ENCODE measurements around the gene ARAP1. TPM values are rescaled to one million over a fixed set of nuclear protein-coding genes. Genes with fewer than 3 reads are reported as not detected.

Gene ARAP1
- total RNA-seq, 1 donor from 2014 or later, result 60.2 TPM

DNA sequence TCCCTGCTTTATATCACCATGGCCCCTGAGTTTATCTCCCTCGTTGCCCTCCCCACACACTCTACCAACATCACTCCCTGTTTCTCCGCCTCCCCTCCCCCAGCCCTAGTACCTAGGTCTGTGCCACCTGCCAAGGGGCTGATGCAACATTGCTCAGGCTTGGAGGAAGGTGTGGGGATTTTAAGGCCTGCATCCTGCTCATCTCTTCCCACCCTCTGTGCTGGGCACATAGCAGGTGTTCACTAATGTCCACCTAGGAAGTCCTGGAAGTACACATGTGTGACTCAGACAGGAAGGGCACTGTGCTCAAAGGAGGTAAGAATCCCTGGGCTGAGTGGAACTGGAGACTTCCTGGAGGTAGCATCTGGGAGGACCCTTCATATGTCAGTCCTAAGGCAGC is 115.0 kb downstream of the ARAP1 start:
- TF ChIP-seq, protein P1, sequence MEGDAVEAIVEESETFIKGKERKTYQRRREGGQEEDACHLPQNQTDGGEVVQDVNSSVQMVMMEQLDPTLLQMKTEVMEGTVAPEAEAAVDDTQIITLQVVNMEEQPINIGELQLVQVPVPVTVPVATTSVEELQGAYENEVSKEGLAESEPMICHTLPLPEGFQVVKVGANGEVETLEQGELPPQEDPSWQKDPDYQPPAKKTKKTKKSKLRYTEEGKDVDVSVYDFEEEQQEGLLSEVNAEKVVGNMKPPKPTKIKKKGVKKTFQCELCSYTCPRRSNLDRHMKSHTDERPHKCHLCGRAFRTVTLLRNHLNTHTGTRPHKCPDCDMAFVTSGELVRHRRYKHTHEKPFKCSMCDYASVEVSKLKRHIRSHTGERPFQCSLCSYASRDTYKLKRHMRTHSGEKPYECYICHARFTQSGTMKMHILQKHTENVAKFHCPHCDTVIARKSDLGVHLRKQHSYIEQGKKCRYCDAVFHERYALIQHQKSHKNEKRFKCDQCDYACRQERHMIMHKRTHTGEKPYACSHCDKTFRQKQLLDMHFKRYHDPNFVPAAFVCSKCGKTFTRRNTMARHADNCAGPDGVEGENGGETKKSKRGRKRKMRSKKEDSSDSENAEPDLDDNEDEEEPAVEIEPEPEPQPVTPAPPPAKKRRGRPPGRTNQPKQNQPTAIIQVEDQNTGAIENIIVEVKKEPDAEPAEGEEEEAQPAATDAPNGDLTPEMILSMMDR (conservative IDR thresholded peaks at IDR 0.05; ENCODE audit: low read depth, low read length), result no peak
- H3K4me3 ChIP-seq (ENCODE audit: low read depth, low read length), result no peak overlapping the region
- no peak for DNase-seq (ENCODE audit: low read depth)

DNA sequence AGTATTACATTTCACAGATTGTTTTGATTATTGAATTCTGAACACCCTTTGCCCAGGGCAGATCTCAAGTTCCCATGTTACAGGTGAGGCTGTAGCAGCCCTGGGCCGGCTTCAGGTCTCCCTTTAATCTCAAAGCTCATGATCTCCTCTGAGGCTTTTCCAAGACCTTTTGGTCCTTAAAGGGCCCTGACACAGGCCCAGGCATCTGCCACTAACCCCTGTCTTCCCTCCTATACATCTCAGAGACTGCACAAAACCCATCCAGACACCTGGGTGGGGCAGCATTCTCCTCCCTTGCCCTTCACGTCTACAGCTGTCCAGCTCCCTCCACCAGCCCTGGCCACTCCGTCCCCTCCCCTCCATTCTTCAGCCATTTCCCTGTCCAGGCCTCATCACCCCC is 115.8 kb downstream of the ARAP1 start:
- TF ChIP-seq, protein P1 (conservative IDR thresholded peaks at IDR 0.05; ENCODE audit: low read depth, low read length), result no peak
- no peak for DNase-seq (ENCODE audit: low read depth)

DNA sequence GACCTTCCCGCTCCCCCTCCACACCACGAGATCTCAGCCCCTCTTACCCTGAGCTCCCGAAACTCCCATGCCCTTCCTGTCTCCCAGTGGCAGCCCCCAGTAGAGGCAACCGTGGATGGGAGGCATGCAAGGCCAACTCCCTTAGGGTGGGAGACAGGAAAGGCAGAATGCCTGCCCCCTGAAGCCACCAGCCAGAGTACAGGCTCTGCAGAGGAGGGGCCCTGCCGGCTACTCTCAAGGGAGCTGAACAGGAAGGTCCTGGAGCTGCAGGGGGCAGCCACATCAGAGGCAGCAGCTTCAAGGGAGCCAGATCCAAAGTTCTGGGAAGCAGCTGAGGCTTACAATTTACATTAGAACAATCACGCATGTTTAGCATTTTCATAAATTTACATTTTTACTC is 116.3 kb downstream of the ARAP1 start:
- TF ChIP-seq, protein P1 (conservative IDR thresholded peaks at IDR 0.05; ENCODE audit: low read depth, low read length), result no peak
- H3K4me3 ChIP-seq (ENCODE audit: low read depth, low read length), result no peak overlapping the region
- DNase-seq (ENCODE audit: low read depth), result no peak

More for the DNA sequence above, 115.8 kb downstream of the ARAP1 start:
- H3K4me3 ChIP-seq (ENCODE audit: low read depth, low read length), result no peak overlapping the region

DNA sequence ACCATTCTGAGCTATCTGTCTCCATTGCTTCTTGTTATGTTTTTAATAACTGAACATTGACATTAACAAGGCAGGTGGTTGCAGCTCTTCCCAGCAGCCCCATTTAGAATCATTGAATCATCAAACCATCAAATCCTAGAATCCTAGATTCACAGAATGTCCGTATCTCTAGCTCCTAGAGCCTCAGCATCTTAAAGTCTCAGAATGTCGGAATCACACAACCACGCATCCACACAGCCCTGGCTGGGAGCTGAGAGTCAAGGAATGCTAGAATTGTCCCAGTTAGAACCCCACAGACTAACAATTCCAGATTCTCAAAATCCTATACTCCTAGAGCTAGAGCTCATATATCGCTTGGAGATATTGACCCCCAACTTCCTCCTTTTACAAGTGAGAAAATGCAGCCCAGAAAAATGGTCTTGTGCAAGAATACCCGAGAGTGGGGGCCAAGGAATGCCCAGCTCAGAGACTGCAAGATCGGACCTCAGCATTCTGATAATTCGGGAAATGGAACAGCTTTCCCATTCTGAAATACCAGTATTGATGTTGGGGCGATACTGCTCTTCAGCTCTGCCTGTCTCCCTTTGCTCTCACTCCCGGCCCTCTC is 116.8 kb downstream of the ARAP1 start:
- no peak for DNase-seq (ENCODE audit: low read depth)
- no peak overlapping the region for H3K4me3 ChIP-seq (ENCODE audit: low read depth, low read length)
- TF ChIP-seq, protein P1 (conservative IDR thresholded peaks at IDR 0.05; ENCODE audit: low read depth, low read length), result no peak

Other genes starting within 250 kb of the ARAP1 start
- 0.36 and 0.69 TPM in 2 replicates for gene PDE2A, start 78.0 kb downstream of the ARAP1 start, total RNA-seq
- 54.8 and 67.4 TPM in 2 replicates for gene STARD10, start 41.6 kb upstream of the ARAP1 start, total RNA-seq
- gene ATG16L2, start 62.0 kb upstream of the ARAP1 start, total RNA-seq, result 7.3 and 40.1 TPM in 2 replicates